Sigmoid colon (tissue), 4 donors: ENCODE measurements around the gene SOX12.

Experiments used
- CTCF ChIP-seq, 4 experiments: fragments of 450-650 bp in 3 of 4; fragments of 200-600 bp in 1 of 4; IDR thresholded peaks; one replicate each; pipeline ENCODE4 v1.5.1; 2016 to 2019; ENCODE audit warnings: antibody characterized with exemption in 4 of 4, mild to moderate bottlenecking in 3 of 4, moderate library complexity in 2 of 4
- EP300 ChIP-seq, 4 donors: sonication (generic); formaldehyde crosslinking; IDR thresholded peaks; one replicate each; pipeline ENCODE4 v1.6.1; 2017; ENCODE audit warnings: antibody characterized with exemption in 4 of 4
- POLR2A ChIP-seq, 2 donors: fragments of 450-650 bp; IDR thresholded peaks; one replicate each; pipeline ENCODE4 v1.6.1; 2016; ENCODE audit warnings: antibody characterized with exemption in 2 of 2, mild to moderate bottlenecking in 2 of 2, moderate library complexity in 2 of 2
- POLR2AphosphoS5 ChIP-seq, 4 donors: sonication (generic); formaldehyde crosslinking; IDR thresholded peaks; one replicate each; pipeline ENCODE4 v1.6.1; 2017; ENCODE audit warnings: antibody characterized with exemption in 4 of 4

DNA sequence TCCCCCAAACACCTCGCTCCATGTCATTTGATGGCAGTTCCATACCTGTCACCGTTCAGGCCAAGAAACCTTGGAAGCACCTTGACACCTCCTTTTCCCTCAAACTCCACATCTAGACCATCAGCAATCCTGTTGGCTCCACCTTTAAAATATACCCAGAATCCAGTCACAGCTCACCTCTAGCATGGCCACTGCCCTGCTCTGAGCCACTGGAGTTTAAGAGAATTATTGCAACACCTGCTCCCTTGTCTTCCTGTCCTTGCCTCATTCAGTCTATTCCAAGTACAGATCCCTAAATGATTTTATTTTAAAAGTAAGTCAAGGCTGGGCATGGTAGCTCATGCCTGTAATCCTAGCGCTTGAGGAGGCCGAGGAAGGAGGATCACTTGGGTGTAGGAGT, 43.6 kb downstream of the SOX12 start:
- TF ChIP-seq CTCF (IDR thresholded peaks at IDR 0.05) (no peak), POLR2A (IDR thresholded peaks at IDR 0.05) (no peak), POLR2AphosphoS5 (IDR thresholded peaks at IDR 0.05) (no peak), EP300 (IDR thresholded peaks at IDR 0.05) (no peak)
